ENCODE data around the gene CDC45. TPM values are rescaled to one million over a fixed set of nuclear protein-coding genes. Genes with fewer than 3 reads are reported as not detected.

Gene CDC45
- total RNA-seq, 1 donor from 2014 or later = 50.7 TPM

DNA sequence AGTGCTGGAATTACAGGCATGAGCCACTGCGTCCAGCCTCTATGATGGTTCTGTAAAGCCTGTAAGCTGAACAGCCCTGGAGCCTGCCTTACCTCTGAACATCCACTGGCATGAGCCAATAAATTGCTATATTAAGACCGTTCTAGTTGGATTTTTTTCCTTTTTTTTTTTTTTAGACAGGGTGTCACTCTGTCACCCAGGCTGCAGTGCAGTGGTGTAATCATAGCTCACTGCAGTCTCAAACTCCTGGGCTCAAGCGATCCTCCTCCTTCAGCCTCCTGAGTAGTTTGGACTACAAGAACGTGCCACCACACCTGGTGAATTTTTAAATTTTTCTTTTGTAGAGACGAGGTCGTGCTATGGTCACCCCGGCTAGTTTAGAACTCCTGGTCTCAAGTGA lies 70.7 kb downstream of the CDC45 start:
- Histone ChIP-seq H3K4me3 (no peak overlapping the region), H3K36me3 (no peaks in the 10 kb centered on the region), H3K27ac (no peak overlapping the region), H3K9ac (no peak overlapping the region), H3K4me1 (peaks cover 7% of the 10 kb centered on the region), H3K79me2 (ENCODE audit: low read depth) (no peaks in the 10 kb centered on the region), H2AFZ (replicated peaks) (no peak overlapping the region), H3K9me3 (ENCODE audit: low read depth) (no peaks in the 10 kb centered on the region), H3F3A (ENCODE audit: low read depth) (no peaks in the 10 kb centered on the region), H4K20me1 (ENCODE audit: low read depth) (no peaks in the 10 kb centered on the region), H3K4me2 (no peak overlapping the region), H3K27me3 (no peaks in the 10 kb centered on the region)
- H3K4me3 Mint-ChIP-seq = no peak overlapping the region
- no peak for DNase-seq (ENCODE audit: low spot score)
- H3K36me3 Mint-ChIP-seq = no peaks in the 10 kb centered on the region
- H3K27me3 Mint-ChIP-seq (ENCODE audit: insufficient read depth, low read depth) = peaks cover 4% of the 10 kb centered on the region
- no peak overlapping the region for H3K27ac Mint-ChIP-seq
- H3K4me1 Mint-ChIP-seq = peaks cover 8% of the 10 kb centered on the region
- no peak for TF ChIP-seq EZH2phosphoT487 (IDR thresholded peaks at IDR 0.05)
- no peak for TF ChIP-seq EZH2 (IDR thresholded peaks at IDR 0.05)
- TF ChIP-seq, protein P1, sequence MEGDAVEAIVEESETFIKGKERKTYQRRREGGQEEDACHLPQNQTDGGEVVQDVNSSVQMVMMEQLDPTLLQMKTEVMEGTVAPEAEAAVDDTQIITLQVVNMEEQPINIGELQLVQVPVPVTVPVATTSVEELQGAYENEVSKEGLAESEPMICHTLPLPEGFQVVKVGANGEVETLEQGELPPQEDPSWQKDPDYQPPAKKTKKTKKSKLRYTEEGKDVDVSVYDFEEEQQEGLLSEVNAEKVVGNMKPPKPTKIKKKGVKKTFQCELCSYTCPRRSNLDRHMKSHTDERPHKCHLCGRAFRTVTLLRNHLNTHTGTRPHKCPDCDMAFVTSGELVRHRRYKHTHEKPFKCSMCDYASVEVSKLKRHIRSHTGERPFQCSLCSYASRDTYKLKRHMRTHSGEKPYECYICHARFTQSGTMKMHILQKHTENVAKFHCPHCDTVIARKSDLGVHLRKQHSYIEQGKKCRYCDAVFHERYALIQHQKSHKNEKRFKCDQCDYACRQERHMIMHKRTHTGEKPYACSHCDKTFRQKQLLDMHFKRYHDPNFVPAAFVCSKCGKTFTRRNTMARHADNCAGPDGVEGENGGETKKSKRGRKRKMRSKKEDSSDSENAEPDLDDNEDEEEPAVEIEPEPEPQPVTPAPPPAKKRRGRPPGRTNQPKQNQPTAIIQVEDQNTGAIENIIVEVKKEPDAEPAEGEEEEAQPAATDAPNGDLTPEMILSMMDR (IDR thresholded peaks at IDR 0.05) = no peak
- H3K9me3 Mint-ChIP-seq = peaks cover 9% of the 10 kb centered on the region

DNA sequence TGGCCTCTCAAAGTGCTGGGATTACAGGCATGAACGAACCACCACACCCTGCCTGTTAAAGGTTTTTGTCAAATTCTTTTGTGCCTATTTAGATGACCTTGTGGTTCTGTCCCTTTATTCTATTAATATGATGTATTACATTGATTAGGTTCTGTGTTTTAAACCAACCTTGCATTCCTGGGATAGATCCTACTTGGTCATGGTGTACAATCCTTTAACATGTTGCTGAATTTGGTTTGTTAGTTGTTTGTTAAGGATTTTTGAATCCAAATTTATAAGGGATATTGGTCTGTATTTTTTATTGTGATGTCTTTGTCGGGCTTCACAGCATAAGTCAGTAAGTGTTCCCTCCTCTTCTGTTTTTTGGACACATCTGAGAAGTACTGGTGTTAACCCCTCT lies 73.5 kb downstream of the CDC45 start:
- H3K9me3 Mint-ChIP-seq = peaks cover 9% of the 10 kb centered on the region
- no peak for TF ChIP-seq EZH2phosphoT487 (IDR thresholded peaks at IDR 0.05)
- TF ChIP-seq EZH2 (IDR thresholded peaks at IDR 0.05) = no peak
- TF ChIP-seq, protein P1 (IDR thresholded peaks at IDR 0.05) = no peak
- H3K9me3 ChIP-seq (ENCODE audit: low read depth) = no peaks in the 10 kb centered on the region

DNA sequence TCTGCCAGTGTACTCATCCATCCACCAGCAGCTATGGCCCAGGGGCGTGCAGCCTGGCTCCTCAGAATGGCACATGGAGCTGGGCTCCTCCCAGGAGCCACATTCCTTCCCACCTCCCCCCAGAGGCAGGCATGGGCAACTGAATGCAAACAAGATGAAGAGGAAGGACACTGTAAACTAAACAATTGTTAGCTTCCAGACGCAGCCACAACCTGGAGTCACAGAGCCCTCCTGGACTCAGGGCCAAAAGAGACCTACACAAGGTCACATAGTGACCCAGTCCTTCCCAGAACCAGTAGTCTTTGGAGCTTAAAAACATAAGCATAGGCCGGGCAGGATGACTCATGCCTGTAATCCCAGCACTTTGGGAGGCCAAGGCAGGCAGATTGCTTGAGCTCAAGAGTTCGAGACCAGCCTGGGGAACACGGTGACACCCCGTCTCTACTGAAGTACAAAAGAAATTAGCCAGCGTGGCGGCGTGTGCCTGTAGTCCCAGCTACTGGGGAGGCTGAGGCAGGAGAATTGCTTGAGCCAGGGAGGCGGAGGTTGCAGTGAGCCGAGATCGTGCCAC lies 75.2 kb downstream of the CDC45 start:
- Histone ChIP-seq H3K4me3 (no peak overlapping the region), H3K27me3 (no peaks in the 10 kb centered on the region), H3K36me3 (no peaks in the 10 kb centered on the region), H3K9ac (no peak overlapping the region), H3K9me3 (ENCODE audit: low read depth) (no peaks in the 10 kb centered on the region), H4K20me1 (ENCODE audit: low read depth) (no peaks in the 10 kb centered on the region), H3K4me1 (no peaks in the 10 kb centered on the region), H3K27ac (no peak overlapping the region), H3K79me2 (ENCODE audit: low read depth) (no peaks in the 10 kb centered on the region), H3K4me2 (no peak overlapping the region), H3F3A (ENCODE audit: low read depth) (no peaks in the 10 kb centered on the region), H2AFZ (replicated peaks) (peak overlapping the region; percentile 83)
- Mint-ChIP-seq H3K4me3 (no peak overlapping the region), H3K36me3 (no peaks in the 10 kb centered on the region), H3K27ac (no peak overlapping the region), H3K27me3 (ENCODE audit: insufficient read depth, low read depth) (peaks cover 6% of the 10 kb centered on the region), H3K4me1 (peaks cover 8% of the 10 kb centered on the region), H3K9me3 (peaks cover 9% of the 10 kb centered on the region)
- peak; percentile 75 for DNase-seq (ENCODE audit: low spot score)
- TF ChIP-seq, protein P1 (IDR thresholded peaks at IDR 0.05) = peak; percentile 46
- no peak for TF ChIP-seq EZH2phosphoT487 (IDR thresholded peaks at IDR 0.05)

More for the DNA sequence above, 73.5 kb downstream of the CDC45 start:
- Mint-ChIP-seq H3K4me3 (no peak overlapping the region), H3K4me1 (peaks cover 8% of the 10 kb centered on the region), H3K27ac (no peak overlapping the region), H3K36me3 (no peaks in the 10 kb centered on the region), H3K27me3 (ENCODE audit: insufficient read depth, low read depth) (peaks cover 3% of the 10 kb centered on the region)
- H3K27me3 ChIP-seq = no peaks in the 10 kb centered on the region
- H4K20me1 ChIP-seq (ENCODE audit: low read depth) = no peaks in the 10 kb centered on the region
- no peaks in the 10 kb centered on the region for H3K36me3 ChIP-seq
- H3F3A ChIP-seq (ENCODE audit: low read depth) = no peaks in the 10 kb centered on the region
- no peaks in the 10 kb centered on the region for H3K79me2 ChIP-seq (ENCODE audit: low read depth)
- H3K9ac ChIP-seq = no peak overlapping the region
- H3K4me1 ChIP-seq = no peaks in the 10 kb centered on the region
- H3K4me3 ChIP-seq = no peak overlapping the region
- no peak overlapping the region for H2AFZ ChIP-seq (replicated peaks)
- H3K4me2 ChIP-seq = no peak overlapping the region
- no peak for DNase-seq (ENCODE audit: low spot score)
- no peak overlapping the region for H3K27ac ChIP-seq

All from neural progenitor cell (in vitro differentiated cells).